Cardiac muscle cell (in vitro differentiated cells and primary cell): ENCODE data around the gene ZNF48. TPM values are rescaled to one million over a fixed set of nuclear protein-coding genes. Genes with fewer than 3 reads are reported as not detected.

Source experiments
- DNase-seq, 2 donors: peaks; one replicate each; pipeline versions ENCODE4 v3.0.0 to v3.0.0-alpha.2; 2010 to 2017; ENCODE audit warnings: low read depth in 1 of 2, low spot score in 1 of 2
- H3K27ac ChIP-seq: fragments of 200-600 bp; sonication (generic); 2 replicates; pipeline ENCODE4 v1.5.1; 2016
- H3K27me3 ChIP-seq: fragments of 200-600 bp; sonication (generic); 2 replicates; pipeline ENCODE4 v1.6.0; 2016; ENCODE audit warnings: control low read depth
- H3K36me3 ChIP-seq: fragments of 200-600 bp; sonication (generic); 2 replicates; pipeline ENCODE4 v1.5.1; 2016; ENCODE audit warnings: control low read depth
- H3K4me1 ChIP-seq: fragments of 200-600 bp; sonication (generic); 2 replicates; pipeline ENCODE4 v1.8.1; 2017; ENCODE audit warnings: low read depth, mild to moderate bottlenecking, mixed run types
- H3K4me3 ChIP-seq: fragments of 200-600 bp; sonication (generic); 2 replicates; pipeline ENCODE4 v1.5.1; 2016; ENCODE audit warnings: mild to moderate bottlenecking
- H3K9me3 ChIP-seq: fragments of 200-600 bp; sonication (generic); 2 replicates; pipeline ENCODE4 v1.5.1; 2017; ENCODE audit warnings: low read depth, mild to moderate bottlenecking, control low read depth
- polyA plus RNA-seq: library from polyadenylated mRNA; unstranded; fragments of >200 nt; fragmentation: Nextera tagmentation; extraction: Ambion mirVana; gene quantifications from 2 replicates; pipeline ENCODE4 v1.2.1, GENCODE V29; 2016
- total RNA-seq: library from RNA; depleted of rRNA; stranded (reverse); fragments of >200 nt; gene quantifications from 2 replicates; pipeline ENCODE4 v1.2.3, GENCODE V29; 2016
- TF ChIP-seq, protein P1 (sequence below): IDR thresholded peaks from 2 replicates; pipeline ENCODE4 v1.5.1; 2012; ENCODE audit warnings: low read depth, mild to moderate bottlenecking, low read length

The ZNF48 gene
- total and polyA plus RNA-seq, 2 experiments from 2014 or later = 12.5 to 32.3 TPM

DNA sequence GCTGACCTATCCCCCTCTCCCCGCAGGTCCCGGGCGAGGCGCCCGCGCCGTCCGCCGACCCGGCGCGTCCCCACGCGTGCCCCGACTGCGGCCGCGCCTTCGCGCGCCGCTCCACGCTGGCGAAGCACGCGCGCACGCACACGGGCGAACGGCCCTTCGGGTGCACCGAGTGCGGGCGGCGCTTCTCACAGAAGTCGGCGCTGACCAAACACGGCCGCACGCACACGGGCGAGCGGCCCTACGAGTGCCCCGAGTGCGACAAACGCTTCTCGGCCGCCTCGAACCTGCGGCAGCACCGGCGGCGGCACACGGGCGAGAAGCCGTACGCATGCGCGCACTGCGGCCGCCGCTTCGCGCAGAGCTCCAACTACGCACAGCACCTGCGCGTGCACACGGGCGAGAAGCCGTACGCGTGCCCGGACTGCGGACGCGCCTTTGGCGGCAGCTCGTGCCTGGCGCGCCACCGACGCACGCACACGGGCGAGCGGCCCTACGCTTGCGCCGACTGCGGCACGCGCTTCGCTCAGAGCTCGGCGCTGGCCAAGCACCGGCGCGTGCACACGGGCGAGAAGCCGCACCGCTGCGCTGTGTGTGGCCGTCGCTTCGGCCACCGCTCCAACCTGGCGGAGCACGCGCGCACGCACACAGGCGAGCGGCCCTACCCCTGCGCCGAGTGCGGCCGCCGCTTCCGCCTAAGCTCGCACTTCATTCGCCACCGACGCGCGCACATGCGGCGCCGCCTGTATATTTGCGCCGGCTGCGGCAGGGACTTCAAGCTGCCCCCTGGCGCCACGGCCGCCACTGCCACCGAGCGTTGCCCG lies 22.5 kb downstream of the ZNF48 start:
- Histone ChIP-seq H3K4me3 (peak overlapping the region; percentile 38), H3K27ac (peak overlapping the region; percentile 86), H3K27me3 (no peaks in the 10 kb centered on the region), H3K4me1 (no peaks in the 10 kb centered on the region), H3K36me3 (peaks cover 4% of the 10 kb centered on the region), H3K9me3 (no peaks in the 10 kb centered on the region)
- peak; percentile 94 to 96 for DNase-seq
- TF ChIP-seq, protein P1, sequence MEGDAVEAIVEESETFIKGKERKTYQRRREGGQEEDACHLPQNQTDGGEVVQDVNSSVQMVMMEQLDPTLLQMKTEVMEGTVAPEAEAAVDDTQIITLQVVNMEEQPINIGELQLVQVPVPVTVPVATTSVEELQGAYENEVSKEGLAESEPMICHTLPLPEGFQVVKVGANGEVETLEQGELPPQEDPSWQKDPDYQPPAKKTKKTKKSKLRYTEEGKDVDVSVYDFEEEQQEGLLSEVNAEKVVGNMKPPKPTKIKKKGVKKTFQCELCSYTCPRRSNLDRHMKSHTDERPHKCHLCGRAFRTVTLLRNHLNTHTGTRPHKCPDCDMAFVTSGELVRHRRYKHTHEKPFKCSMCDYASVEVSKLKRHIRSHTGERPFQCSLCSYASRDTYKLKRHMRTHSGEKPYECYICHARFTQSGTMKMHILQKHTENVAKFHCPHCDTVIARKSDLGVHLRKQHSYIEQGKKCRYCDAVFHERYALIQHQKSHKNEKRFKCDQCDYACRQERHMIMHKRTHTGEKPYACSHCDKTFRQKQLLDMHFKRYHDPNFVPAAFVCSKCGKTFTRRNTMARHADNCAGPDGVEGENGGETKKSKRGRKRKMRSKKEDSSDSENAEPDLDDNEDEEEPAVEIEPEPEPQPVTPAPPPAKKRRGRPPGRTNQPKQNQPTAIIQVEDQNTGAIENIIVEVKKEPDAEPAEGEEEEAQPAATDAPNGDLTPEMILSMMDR = no peak

DNA sequence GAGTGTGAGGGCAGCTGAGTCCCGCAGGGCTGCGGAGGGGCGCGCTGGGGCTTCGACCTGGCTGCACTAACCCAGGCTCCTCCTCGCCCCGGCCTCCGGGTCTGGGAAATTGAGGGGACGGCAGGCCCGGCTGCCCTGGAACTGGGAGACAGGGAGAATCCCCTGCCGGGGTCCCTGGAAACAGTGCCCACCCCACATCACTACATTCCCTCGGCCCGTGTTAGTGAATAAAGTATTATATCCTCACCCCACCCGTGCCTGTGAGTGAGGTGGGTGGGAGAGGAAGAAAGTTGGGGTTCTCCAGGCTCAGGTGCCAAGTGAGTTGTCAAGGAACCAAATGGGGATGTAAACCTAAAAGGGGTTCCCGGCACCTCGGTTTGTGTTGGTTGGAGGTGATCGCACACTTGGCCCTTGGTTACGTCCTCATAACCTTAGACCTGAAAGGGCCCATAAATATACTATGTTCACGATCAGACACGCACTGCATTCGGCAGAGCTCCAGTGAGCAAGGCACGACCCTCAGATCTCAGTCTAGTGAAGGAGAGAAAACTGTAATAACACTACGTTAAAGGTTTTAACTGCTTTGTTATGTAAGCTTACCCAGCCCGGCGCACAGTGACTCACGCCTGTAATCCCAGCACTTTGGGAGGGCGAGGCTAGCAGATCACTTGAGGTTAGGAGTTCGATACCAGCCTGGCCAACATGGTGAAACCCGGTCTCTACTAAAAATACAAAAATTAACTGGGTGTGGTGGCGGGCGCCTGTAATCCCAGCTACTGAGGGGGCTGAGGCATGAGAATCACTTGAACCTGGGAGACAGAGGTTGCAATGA lies 23.3 kb downstream of the ZNF48 start:
- Histone ChIP-seq H3K4me3 (peak overlapping the region; percentile 38), H3K9me3 (no peaks in the 10 kb centered on the region), H3K4me1 (no peaks in the 10 kb centered on the region), H3K27me3 (no peaks in the 10 kb centered on the region), H3K27ac (peak overlapping the region; percentile 86), H3K36me3 (peaks cover 3% of the 10 kb centered on the region)
- TF ChIP-seq, protein P1 = peak; percentile 11
- no peak for DNase-seq

DNA sequence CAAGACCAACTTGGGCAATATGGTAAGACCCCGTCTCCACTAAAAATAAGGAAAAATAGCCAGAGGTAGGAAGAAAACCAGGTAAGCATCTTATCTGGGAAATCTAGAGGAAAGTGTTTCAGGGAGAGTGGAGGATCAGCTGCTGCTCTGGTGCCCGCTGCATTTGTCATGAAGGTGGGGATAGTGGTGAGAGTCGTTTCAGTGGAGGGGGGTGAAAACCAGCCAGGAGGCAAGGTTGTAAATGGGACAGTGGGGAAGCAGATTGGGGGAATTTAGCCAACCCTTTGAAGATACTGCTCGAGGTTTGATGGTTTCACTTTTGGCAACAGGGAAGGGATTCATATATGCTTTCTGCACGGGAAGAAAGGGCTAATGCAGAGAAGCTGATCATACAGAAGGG lies 25.8 kb downstream of the ZNF48 start:
- no peak for DNase-seq
- Histone ChIP-seq H3K27me3 (no peaks in the 10 kb centered on the region), H3K4me3 (no peak overlapping the region), H3K27ac (no peak overlapping the region), H3K36me3 (peaks cover 3% of the 10 kb centered on the region), H3K9me3 (no peaks in the 10 kb centered on the region), H3K4me1 (no peaks in the 10 kb centered on the region)
- TF ChIP-seq, protein P1 = no peak

DNA sequence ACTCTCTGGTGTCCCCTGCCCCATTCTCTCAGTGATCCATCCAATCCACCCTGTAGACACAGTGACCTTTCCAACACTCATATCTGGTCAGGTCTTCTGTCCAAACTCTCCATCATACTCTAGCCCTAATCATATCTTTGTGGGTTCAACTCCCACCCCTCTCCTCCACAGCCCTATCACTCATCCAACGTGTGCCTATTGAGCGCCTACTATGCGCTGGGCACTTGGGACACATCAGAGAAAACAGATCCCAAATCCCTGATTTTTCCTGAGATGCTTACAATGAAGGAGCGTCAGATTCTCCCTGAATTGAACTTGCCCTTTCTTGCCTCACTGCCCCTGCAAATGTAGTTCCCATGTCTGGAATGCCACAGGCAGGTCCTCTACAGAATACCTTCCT lies 32.8 kb downstream of the ZNF48 start:
- no peak overlapping the region for H3K27ac ChIP-seq

DNA sequence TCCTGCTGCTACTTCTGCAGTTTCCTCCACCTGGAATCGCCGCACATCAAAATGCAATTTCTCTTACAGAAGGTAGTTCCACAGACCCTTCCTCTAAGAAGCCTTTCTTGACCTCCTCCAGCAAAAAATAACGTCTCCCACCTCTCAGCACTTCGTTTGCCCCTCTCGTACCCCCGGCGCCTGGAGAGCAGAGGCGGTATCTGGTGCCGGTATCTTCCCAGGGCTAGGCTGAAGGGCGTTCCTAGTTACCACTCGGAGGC lies 34.1 kb downstream of the ZNF48 start:
- DNase-seq = no peak
- Histone ChIP-seq H3K36me3 (peaks cover 6% of the 10 kb centered on the region), H3K27ac (no peak overlapping the region), H3K9me3 (no peaks in the 10 kb centered on the region), H3K4me3 (peak overlapping the region; percentile 44), H3K4me1 (peaks cover 11% of the 10 kb centered on the region), H3K27me3 (no peaks in the 10 kb centered on the region)
- TF ChIP-seq, protein P1 = no peak

More for the DNA sequence above, 32.8 kb downstream of the ZNF48 start:
- Histone ChIP-seq H3K9me3 (no peaks in the 10 kb centered on the region), H3K36me3 (peaks cover 6% of the 10 kb centered on the region), H3K4me3 (no peak overlapping the region), H3K4me1 (peaks cover 11% of the 10 kb centered on the region), H3K27me3 (no peaks in the 10 kb centered on the region)
- TF ChIP-seq, protein P1 = no peak
- DNase-seq = no peak
